AG09319 (cell line): Measurements from ENCODE around the gene PTPRT.

Experiments used
- DNase-seq: peaks from one replicate; pipeline ENCODE4 v3.0.0-alpha.2; 2010; ENCODE audit warnings: low read depth; ENCODE audit errors: extremely low read depth
- CTCF ChIP-seq: IDR thresholded peaks from 2 replicates; pipeline ENCODE4 v1.5.1; 2011; ENCODE audit warnings: low read depth, mild to moderate bottlenecking, inconsistent platforms, low read length, moderate library complexity

Gene PTPRT

GRCh38 chr20:42978184-42978974, 211.3 kb downstream of the PTPRT start:
- no peak for DNase-seq
- TF ChIP-seq CTCF, result no peak

- no peak for DNase-seq
- no peak for TF ChIP-seq CTCF
Measured at GRCh38 chr20:42975974-42976373, 213.7 kb downstream of the PTPRT start.

- TF ChIP-seq CTCF, result no peak
- no peak for DNase-seq
Measured at GRCh38 chr20:42974347-42974746, 215.4 kb downstream of the PTPRT start.

- TF ChIP-seq CTCF, result no peak
- no peak for DNase-seq
Measured at GRCh38 chr20:42972591-42972990, 217.1 kb downstream of the PTPRT start.

- no peak for DNase-seq
- no peak for TF ChIP-seq CTCF
Measured at GRCh38 chr20:42968746-42969145, 221.0 kb downstream of the PTPRT start.

- no peak for DNase-seq
- no peak for TF ChIP-seq CTCF
Measured at GRCh38 chr20:42963796-42964195, 225.9 kb downstream of the PTPRT start.

GRCh38 chr20:42961771-42962170, 227.9 kb downstream of the PTPRT start:
- no peak for DNase-seq
- TF ChIP-seq CTCF, result no peak
